GM18507 (cell line): ENCODE measurements around the gene EBF4.

Experiments used
- DNase-seq: peaks from one replicate; pipeline ENCODE4 v3.0.0; 2011; ENCODE audit warnings: low read depth; ENCODE audit not compliant: insufficient read length; ENCODE audit errors: extremely low spot score
- FAIRE-seq: peaks from 2 replicates; lab custom pipeline; 2011; peaks lifted over from hg19 to GRCh38; lab: Jason Lieb, UNC

EBF4 gene

GRCh38 chr20:2736441-2736840 is 43.9 kb downstream of the EBF4 start:
- no peak for FAIRE-seq

GRCh38 chr20:2738331-2739041 is 45.9 kb downstream of the EBF4 start:
- FAIRE-seq, result no peak
- no peak for DNase-seq

More at GRCh38 chr20:2736441-2736840, 43.9 kb downstream of the EBF4 start:
- DNase-seq, result no peak

DNA sequence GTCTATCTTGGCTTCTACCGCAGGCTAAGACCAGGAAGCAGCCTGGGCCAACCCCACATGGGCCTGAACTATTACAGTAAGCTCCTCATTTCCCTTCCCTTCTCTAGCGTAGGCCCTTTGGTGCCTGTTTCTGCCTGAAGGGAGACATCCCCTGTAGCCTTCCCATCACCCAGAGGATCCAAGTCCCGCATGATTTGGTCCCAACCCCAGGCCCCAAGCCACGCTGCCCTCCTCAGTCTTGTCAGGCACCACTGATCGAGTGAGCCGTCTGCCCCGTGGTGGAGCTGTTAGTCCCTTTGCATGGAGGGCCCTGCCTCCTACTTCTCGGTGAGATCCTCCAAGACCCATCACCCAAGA is 46.4 kb downstream of the EBF4 start:
- FAIRE-seq (no peak), DNase-seq (no peak)

GRCh38 chr20:2740702-2741101 is 48.1 kb downstream of the EBF4 start:
- FAIRE-seq, result no peak

DNA sequence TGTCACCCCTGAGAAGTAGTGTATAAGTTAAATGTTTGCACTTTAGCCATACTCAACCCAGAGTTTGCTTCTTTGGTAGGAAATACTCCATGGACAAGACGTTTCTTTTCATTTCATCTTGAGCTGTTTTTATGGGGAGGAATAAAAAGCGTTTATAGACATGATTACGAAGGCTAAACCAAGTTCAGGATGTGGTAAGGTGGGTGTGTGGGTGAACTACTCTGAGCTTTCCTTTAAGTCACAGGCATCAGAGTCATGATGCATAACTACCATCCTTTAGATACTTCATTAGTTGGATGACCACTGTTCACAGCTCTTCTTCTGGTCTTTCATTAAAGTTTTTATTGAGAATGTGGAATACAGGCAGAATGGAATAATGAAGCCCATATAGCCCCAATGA is 48.9 kb downstream of the EBF4 start:
- no peak for FAIRE-seq
- no peak for DNase-seq

More at GRCh38 chr20:2740702-2741101, 48.1 kb downstream of the EBF4 start:
- no peak for DNase-seq

- DNase-seq (no peak), FAIRE-seq (no peak)
These were observed 49.3 kb downstream of the EBF4 start for GRCh38 chr20:2741881-2742280.

DNA sequence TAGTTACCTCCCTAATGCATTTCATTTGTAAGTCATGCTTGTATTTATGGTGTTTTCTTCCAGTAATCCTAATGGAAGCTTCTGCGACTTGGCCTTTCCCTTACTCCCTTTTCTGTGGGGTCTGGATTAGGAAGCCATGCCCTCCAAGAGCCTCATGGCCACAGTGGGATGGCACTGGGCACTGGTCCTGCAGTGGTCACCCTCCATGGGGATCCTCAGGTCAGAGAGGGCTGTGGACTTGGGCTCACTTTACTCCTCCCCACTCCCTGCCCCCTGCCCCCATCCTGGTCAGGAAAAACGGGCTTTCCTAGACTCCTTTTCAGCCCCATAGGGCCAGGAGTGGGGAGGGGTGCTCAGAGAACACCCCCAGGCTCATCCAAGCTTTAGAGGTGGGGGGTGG is 49.9 kb downstream of the EBF4 start:
- DNase-seq (no peak), FAIRE-seq (no peak)

- FAIRE-seq (peak; percentile 87), DNase-seq (peak; percentile 61)
These were observed 50.5 kb downstream of the EBF4 start for GRCh38 chr20:2742934-2743559.

GRCh38 chr20:2745060-2745910 is 52.7 kb downstream of the EBF4 start:
- FAIRE-seq (no peak), DNase-seq (no peak)

DNA sequence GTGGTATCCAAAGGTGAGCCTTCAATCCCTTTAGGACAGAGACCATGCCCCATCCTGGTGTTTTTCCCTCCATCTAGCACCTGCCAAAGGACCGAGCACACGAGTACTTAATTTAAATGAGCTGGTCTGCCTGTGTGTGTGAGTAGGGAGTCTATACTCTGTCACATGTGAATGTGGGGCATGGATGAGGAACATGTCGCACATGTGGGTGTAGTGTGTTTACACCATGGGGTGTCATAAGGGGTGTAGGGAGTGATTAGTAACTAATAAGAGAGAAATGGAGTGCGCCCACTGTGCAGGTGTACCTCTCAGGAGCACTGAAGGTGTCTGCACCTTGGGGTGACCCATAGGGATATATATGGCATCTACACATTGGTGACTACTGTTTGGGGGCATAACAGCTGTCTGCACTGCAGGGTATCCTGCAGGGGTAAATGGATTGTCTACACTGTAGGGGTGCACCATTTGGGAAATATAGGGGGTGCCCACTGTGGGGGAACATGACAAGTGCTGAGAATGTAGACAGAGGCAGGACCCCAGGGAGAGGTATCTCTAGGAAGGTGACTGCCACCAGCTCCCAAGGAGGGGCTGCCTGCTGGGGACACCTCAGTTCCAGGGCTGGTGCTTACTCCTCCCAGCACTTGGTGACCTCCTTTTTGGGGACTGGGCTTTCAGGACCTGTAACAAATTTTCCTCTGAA is 53.5 kb downstream of the EBF4 start:
- FAIRE-seq, result no peak
- DNase-seq, result no peak

- no peak for DNase-seq
- no peak for FAIRE-seq
These were observed 54.2 kb downstream of the EBF4 start for GRCh38 chr20:2746636-2747265.

GRCh38 chr20:2747676-2748235 is 55.2 kb downstream of the EBF4 start:
- FAIRE-seq, result no peak
- DNase-seq, result no peak

DNA sequence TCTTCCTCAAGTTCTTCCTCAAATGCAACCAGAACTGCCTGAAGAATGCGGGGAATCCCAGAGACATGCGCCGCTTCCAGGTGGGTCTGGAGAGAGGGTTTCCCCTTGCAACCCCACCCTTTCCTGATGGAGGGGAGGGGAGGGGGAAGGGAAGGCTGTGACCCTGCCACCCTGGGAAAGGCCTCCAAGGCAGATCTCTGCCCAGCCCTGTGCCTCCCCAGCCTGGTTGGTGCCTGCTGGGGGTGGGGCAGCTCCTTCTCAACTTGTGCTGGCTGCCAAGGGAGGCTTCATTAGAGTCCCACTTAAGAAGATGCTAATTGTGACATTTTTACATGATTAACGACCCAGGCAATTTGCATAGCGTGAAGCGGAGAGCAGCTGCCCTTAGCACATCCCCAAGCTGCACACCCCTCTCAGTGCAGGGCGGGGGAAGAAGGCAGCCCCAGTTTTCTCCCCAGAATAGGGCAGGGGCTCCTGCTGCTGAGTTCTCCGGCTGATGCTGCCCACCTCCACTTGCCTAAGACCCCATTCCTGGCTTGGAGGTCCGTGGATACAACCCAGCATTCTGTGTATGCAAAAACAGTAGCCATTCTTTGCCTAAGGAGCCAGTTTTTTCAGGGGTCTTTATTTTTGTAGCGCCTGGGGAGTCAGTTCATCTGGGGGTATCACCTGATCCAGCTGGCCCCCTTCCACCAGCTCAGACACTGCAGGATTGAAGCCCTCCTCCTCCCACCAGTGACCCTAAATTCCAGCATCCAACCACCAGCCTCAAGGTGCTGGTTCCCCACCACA is 56.2 kb downstream of the EBF4 start:
- DNase-seq (no peak), FAIRE-seq (no peak)

DNA sequence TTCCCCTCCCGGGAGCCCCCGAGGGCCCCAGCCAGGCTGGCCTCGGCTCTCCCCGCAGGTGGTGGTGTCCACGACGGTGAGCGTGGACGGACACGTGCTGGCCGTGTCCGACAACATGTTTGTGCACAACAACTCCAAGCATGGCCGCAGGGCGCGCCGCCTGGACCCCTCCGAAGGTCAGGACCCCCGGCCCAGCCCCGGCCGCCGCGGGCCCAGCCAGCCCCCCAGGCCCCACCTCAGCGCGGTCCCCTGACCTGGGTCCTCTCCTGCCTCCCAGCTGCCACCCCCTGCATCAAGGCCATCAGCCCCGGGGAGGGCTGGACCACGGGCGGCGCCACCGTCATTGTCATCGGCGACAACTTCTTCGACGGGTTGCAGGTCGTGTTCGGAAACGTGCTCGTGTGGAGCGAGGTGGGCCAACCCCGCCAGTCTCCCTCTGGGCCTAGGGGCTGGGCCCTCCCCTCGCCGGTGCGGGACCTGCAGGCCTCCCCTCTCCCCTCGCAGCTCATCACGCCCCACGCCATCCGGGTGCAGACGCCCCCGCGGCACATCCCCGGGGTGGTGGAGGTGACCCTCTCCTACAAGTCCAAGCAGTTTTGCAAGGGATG is 56.9 kb downstream of the EBF4 start:
- DNase-seq, result no peak
- no peak for FAIRE-seq

DNA sequence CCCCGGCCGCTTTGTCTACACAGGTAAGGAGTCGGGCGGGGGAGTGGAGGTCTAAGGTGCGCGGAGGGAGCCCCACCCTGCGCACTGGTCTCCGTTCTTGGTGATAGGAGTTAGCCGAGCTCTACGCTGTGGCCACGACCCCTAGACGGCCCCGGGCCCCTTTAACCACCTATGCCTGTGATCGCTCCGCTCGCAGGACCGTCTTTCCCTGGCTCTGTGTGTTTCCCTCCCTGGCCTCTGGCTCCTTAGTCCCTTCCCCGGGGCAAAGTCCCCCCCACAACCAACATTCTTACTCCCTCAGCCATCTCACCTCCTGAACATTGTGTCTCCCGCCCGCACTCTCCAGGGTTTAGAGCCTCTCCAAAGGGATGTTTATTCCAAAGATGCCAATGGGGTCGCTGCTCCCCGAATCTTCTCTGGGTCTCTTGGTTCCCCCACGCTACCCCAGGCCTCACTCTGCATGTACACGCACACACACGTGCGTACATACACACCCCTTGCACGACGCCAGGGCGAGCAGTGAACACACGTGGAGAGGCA is 57.4 kb downstream of the EBF4 start:
- DNase-seq (no peak), FAIRE-seq (no peak)

GRCh38 chr20:2750491-2751251 is 58.1 kb downstream of the EBF4 start:
- no peak for FAIRE-seq
- DNase-seq, result no peak

DNA sequence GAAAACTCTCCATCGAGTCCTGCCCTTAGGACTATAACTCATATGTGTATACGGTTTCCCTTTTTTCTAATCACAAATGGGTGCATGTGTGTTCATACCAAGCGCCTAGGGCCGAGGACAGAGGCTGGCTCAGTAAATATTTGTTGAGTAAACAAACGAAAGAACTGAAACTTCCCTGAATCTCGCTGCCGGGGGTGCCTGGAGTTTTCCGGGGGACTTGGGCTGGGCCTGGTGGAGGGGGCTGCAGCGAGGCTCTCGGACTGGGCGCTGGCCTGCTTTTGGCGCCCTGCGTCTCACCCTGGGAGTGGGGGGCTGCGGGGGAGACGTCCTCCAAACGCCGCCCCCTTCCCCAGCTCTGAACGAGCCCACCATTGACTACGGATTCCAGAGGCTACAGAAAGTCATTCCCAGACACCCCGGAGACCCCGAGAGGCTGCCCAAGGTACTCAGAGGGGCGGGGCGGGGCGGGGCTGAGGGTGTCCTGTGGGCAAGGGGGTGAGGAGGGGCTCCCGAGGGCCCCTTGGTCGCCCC is 58.8 kb downstream of the EBF4 start:
- FAIRE-seq (no peak), DNase-seq (no peak)
